ENCODE results near the gene RNF13.

- no peak for TF ChIP-seq EZH2phosphoT487 (IDR thresholded peaks at IDR 0.05; ENCODE audit: borderline replicate concordance, low read length)
- no peak for TF ChIP-seq CTCF (conservative IDR thresholded peaks at IDR 0.05; ENCODE audit: low read depth, low read length)
Observed at GRCh38 chr3:149958171-149958796, 145.3 kb downstream of the RNF13 start.
